Fibroblast of pulmonary artery (primary cell): ENCODE measurements around the gene IFNGR1.
A peak's percentile ranks its signal among the peaks of the same experiment; 100 is the strongest.

Experiments
- DNase-seq: peaks from one replicate; pipeline ENCODE4 v3.0.0-alpha.2; 2010; ENCODE audit warnings: low read depth
- H3K4me3 ChIP-seq: replicated peaks from 2 replicates; pipeline ENCODE4 v1.5.1; 2011; ENCODE audit warnings: low read depth, mild to moderate bottlenecking, control low read depth, low read length, moderate library complexity
- CTCF ChIP-seq: IDR thresholded peaks from 2 replicates; pipeline ENCODE4 v1.5.1; 2011; ENCODE audit warnings: mild to moderate bottlenecking, control low read depth, low read length, inconsistent platforms; ENCODE audit errors: missing control alignments

Gene IFNGR1

GRCh38 chr6:137165375-137166246 lies 53.6 kb downstream of the IFNGR1 start:
- H3K4me3 ChIP-seq, result no peak overlapping the region

GRCh38 chr6:137163732-137164318 lies 55.4 kb downstream of the IFNGR1 start:
- no peak for TF ChIP-seq CTCF
- H3K4me3 ChIP-seq, result no peak overlapping the region
- no peak for DNase-seq

More at GRCh38 chr6:137165375-137166246, 53.6 kb downstream of the IFNGR1 start:
- DNase-seq, result no peak
- peak; percentile 21 for TF ChIP-seq CTCF

GRCh38 chr6:137162692-137163306 lies 56.4 kb downstream of the IFNGR1 start:
- H3K4me3 ChIP-seq, result no peak overlapping the region
- TF ChIP-seq CTCF, result no peak
- no peak for DNase-seq

GRCh38 chr6:137161949-137162348 lies 57.2 kb downstream of the IFNGR1 start:
- TF ChIP-seq CTCF, result no peak
- H3K4me3 ChIP-seq, result no peak overlapping the region
- no peak for DNase-seq

- peak; percentile 46 for DNase-seq
- no peak for TF ChIP-seq CTCF
- no peak overlapping the region for H3K4me3 ChIP-seq
These were observed 58.4 kb downstream of the IFNGR1 start for GRCh38 chr6:137160763-137161162.

- no peak for TF ChIP-seq CTCF
- no peak for DNase-seq
- no peak overlapping the region for H3K4me3 ChIP-seq
These were observed 59.3 kb downstream of the IFNGR1 start for GRCh38 chr6:137159912-137160311.
